Esophagus squamous epithelium (tissue), 5 donors: Measurements from ENCODE around the gene CD5L. TPM values are rescaled to one million over a fixed set of nuclear protein-coding genes. Genes with fewer than 3 reads are reported as not detected.

Experiments
- DNase-seq: peaks from one replicate; lab custom pipeline; 2025; lab: John Stamatoyannopoulos, UW
- H3K27ac ChIP-seq, 4 donors: fragments of 200-600 bp; sonication (generic); one replicate each; pipeline ENCODE4 v1.5.1; 2016 to 2019; ENCODE audit warnings: mild to moderate bottlenecking in 1 of 4
- H3K27me3 ChIP-seq, 4 donors: fragments of 200-600 bp; sonication (generic); 1 replicate in 3 of 4; 2 replicates in 1 of 4; pipeline versions ENCODE4 v1.5.1 to v1.6.0; 2017 to 2021; ENCODE audit warnings: antibody characterized with exemption in 1 of 4
- H3K36me3 ChIP-seq, 3 donors: fragments of 200-600 bp; sonication (generic); one replicate each; pipeline ENCODE4 v1.5.1; 2016 to 2019
- H3K4me1 ChIP-seq, 3 donors: fragments of 200-600 bp; sonication (generic); one replicate each; pipeline ENCODE4 v1.5.1; 2017 to 2019
- H3K4me3 ChIP-seq, 4 donors: fragments of 200-600 bp; sonication (generic); 1 replicate in 3 of 4; 2 replicates in 1 of 4; pipeline ENCODE4 v1.5.1; 2016 to 2019; ENCODE audit warnings: mild to moderate bottlenecking in 2 of 4, moderate library complexity in 1 of 4
- H3K9me3 ChIP-seq, 3 donors: fragments of 200-600 bp; sonication (generic); one replicate each; pipeline ENCODE4 v1.5.1; 2016 to 2019
- POLR2A ChIP-seq, 4 donors: fragments of 450-650 bp; IDR thresholded peaks; one replicate each; pipeline ENCODE4 v1.6.1; 2017; ENCODE audit warnings: antibody characterized with exemption in 4 of 4, mild to moderate bottlenecking in 4 of 4, moderate library complexity in 3 of 4
- WGBS, 2 donors: methylation state at CpG; one replicate each; pipeline ENCODE4 v1.1.5; 2018; 5-methylcytosine and 5-hydroxymethylcytosine counted together
- intact Hi-C: fragments of 100-400 bp; cut with DNase I; formaldehyde crosslinking; loops from one replicate; pipeline ENCODE4 v1.15.0; 2022
- small RNA-seq, 4 donors: library from RNA; depleted of rRNA; stranded (forward); fragments of <200 nt; gene quantifications; one replicate each; pipeline ENCODE3, GENCODE V24; 2016
- total RNA-seq, 4 donors: library from RNA; depleted of rRNA; stranded (reverse); fragments of >200 nt; gene quantifications; one replicate each; pipeline ENCODE4 v1.1.0, GENCODE V29; 2016
- TF ChIP-seq, protein P1 (sequence below), 6 experiments: fragments of 450-650 bp in 4 of 6; fragments of 200-600 bp in 2 of 6; sonication (generic) in 2 of 6; IDR thresholded peaks; one replicate each; pipeline ENCODE4 v1.5.1; 2016 to 2019; ENCODE audit warnings: antibody characterized with exemption in 6 of 6, mild to moderate bottlenecking in 4 of 6, moderate library complexity in 4 of 6
- donor health status: DM: yes; HTN: yes; CAD: no.

The CD5L gene
- total RNA-seq, 4 donors from 2014 or later = 0.19 TPM; not detected in 3

DNA sequence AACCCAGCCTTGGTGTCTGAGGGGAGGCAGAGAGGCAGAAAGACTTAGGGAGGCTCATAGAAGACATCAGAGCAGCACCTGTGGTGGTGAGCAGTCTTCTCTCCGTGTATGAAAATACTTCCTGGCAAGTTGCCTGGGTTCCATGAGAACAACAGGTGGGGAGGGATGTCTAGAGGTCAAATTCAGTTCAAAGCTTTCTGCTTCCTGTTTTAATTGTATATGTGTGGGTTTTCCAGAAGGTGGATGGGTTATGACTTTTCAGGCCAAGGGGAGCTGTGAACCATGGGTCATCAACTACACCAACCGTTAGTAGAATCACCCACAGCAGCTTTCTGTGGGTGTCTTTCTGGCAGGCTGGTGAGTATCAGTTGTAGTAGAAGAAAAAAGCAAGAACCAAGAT lies 60.6 kb downstream of the CD5L start:
- H3K4me3 ChIP-seq = no peak overlapping the region
- WGBS, 2 donors = 24 to 42% methylated on average over 2 of the region's 2 CpGs

More for the DNA sequence above, 60.6 kb downstream of the CD5L start:
- DNase-seq = no peak
- intact Hi-C loops = no loop called here
- Histone ChIP-seq H3K27me3 (no peaks in the 10 kb centered on the region), H3K36me3 (no peaks in the 10 kb centered on the region), H3K4me1 (no peaks in the 10 kb centered on the region), H3K27ac (no peak overlapping the region), H3K9me3 (no peaks in the 10 kb centered on the region)
- TF ChIP-seq, protein P1, sequence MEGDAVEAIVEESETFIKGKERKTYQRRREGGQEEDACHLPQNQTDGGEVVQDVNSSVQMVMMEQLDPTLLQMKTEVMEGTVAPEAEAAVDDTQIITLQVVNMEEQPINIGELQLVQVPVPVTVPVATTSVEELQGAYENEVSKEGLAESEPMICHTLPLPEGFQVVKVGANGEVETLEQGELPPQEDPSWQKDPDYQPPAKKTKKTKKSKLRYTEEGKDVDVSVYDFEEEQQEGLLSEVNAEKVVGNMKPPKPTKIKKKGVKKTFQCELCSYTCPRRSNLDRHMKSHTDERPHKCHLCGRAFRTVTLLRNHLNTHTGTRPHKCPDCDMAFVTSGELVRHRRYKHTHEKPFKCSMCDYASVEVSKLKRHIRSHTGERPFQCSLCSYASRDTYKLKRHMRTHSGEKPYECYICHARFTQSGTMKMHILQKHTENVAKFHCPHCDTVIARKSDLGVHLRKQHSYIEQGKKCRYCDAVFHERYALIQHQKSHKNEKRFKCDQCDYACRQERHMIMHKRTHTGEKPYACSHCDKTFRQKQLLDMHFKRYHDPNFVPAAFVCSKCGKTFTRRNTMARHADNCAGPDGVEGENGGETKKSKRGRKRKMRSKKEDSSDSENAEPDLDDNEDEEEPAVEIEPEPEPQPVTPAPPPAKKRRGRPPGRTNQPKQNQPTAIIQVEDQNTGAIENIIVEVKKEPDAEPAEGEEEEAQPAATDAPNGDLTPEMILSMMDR (IDR thresholded peaks at IDR 0.05) = no peak
- TF ChIP-seq POLR2A (IDR thresholded peaks at IDR 0.05) = no peak

Small RNAs within 50 kb of the gene (small RNA-seq; reads per million reads assigned to genes)
- gene MRPS21P2 = 0 to 0.15 (median 0) reads per million in 4 donors

Other genes starting within 250 kb of the CD5L start
- not detected for gene FCRL4, start 243.7 kb downstream of the CD5L start, total RNA-seq
- gene FCRL3, start 141.0 kb downstream of the CD5L start, total RNA-seq = under 1 TPM in 2 of 4 donors, not detected in 2; 0.19 to 0.29 TPM
- gene FCRL2, start 64.7 kb downstream of the CD5L start, total RNA-seq = under 1 TPM in 2 of 4 donors, not detected in 2; 0.19 to 0.32 TPM
- not detected for gene FCRL1, start 21.7 kb downstream of the CD5L start, total RNA-seq
- gene KIRREL1, start 151.8 kb upstream of the CD5L start, total RNA-seq = 10 to 100 TPM in 3 of 4 donors, 1 to 10 TPM in 1; 3.6 to 18.9 (median 15.2) TPM